DMS153 treated with DMSO at 0.1 percent for 48 hours (cell line): ENCODE data around the gene IKZF1.

Source experiments
- DNase-seq: peaks from one replicate; lab custom pipeline; 2025; ENCODE audit not compliant: unreplicated experiment; lab: John Stamatoyannopoulos, UW

IKZF1 gene

GRCh38 chr7:50282813-50283605 lies 21.5 kb upstream of the IKZF1 start:
- no peak for DNase-seq

GRCh38 chr7:50283731-50284130 lies 20.8 kb upstream of the IKZF1 start:
- no peak for DNase-seq

- DNase-seq, result no peak
These were observed 20.2 kb upstream of the IKZF1 start for GRCh38 chr7:50284296-50284695.

DNA sequence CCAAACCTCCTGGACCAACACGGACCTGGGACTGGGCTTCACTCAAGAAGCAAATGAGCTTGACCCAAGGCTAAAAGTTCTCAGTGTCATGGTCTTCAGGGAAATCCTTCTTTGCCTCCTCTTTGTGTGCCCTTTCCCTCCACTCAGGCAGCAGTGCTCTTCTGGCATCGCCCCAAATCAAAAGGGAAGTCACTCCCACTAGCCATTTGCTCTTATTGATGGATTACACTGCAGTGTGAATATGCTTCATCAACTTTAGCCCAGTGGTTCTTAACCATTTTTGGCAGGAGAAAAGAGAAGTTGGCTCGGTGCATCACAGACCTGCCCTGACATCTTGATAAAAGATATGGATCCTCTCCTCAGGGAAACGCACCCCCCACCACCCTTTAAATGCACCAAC lies 19.2 kb upstream of the IKZF1 start:
- DNase-seq, result no peak

DNA sequence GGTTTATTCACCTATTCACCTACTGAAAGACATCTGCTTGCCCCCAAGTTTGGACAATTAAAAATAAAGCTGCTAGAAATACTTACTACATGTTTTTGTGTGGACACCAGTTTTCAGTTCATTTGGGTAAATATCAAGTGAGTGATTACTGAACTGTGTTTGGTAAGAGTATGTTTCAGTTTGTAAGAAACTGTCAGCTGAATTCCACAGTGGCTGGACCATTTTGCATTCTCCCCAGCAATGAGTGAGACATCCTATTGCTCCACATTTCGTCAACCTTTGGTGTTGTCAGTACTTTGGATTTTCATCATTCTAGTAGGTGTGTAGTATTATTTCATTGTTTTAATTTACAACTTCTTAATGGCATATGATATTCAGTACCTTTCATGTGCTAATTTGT lies 17.4 kb upstream of the IKZF1 start:
- DNase-seq, result no peak

DNA sequence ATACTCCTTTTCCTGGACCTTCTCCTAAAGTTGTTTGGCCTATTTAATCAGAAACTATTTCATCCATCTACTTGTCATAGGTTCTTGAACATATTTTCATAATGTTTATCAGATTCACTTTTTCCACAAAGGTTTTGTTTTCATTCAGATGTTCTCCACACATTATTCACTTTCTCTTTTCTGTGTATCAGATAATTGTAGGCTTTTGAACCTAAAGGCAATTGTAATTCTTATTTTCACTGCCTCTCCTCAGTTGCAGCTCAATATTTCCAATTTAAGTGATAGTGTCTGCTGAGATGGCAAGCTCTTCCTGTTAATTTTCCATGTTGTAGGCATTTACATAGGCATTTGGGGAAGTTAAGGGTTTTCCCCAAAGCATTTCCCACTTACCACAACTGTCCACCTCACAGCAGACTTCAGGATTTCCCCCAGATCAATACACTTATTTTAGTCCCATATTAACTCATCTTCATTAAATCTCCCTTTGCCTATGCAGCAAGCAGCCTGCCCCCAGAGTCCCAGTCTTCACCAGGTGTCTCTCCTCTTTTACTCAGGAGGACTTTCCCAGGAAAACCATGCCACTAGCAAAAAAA lies 12.3 kb upstream of the IKZF1 start:
- DNase-seq, result no peak

DNA sequence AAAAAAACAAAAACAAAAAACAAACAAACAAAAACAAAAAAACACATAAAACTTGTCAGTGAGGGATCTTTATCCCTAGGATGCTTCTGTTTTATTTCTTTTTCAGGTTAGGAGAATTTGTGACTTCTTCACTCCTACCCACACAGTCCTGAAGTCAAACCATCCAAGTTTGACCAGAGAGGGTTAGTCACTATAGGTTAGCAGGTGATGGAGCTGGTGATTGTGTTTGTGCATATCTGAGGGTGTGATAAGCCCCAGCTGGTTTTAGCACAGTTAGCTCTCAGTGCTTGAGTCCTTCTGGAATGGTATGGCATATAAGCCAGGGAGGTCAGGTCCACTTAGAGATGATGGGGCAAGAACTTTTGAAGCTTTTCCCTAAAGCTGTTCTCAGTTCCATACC lies 11.8 kb upstream of the IKZF1 start:
- no peak for DNase-seq

GRCh38 chr7:50293509-50294179 lies 10.9 kb upstream of the IKZF1 start:
- DNase-seq, result no peak

DNA sequence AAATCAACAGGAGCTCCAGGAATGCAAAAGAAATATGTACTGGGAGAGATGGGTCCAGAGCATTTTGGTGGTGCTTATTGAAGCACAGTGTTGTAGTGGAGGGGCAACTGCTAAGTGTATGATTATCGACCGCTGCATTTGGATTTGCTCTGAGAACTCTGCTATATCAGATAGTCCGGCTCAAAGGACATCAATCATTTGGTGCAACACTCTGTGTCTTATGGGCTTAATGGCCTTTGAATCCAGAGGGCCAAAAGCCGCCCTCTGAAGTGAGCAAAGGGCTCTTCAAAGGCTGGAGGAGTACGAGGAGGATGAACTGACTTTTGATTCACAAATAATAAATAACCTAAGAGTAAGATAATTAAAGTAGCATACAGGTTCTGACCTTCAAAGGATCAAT lies 9.4 kb upstream of the IKZF1 start:
- no peak for DNase-seq

GRCh38 chr7:50296799-50297198 lies 7.7 kb upstream of the IKZF1 start:
- no peak for DNase-seq

DNA sequence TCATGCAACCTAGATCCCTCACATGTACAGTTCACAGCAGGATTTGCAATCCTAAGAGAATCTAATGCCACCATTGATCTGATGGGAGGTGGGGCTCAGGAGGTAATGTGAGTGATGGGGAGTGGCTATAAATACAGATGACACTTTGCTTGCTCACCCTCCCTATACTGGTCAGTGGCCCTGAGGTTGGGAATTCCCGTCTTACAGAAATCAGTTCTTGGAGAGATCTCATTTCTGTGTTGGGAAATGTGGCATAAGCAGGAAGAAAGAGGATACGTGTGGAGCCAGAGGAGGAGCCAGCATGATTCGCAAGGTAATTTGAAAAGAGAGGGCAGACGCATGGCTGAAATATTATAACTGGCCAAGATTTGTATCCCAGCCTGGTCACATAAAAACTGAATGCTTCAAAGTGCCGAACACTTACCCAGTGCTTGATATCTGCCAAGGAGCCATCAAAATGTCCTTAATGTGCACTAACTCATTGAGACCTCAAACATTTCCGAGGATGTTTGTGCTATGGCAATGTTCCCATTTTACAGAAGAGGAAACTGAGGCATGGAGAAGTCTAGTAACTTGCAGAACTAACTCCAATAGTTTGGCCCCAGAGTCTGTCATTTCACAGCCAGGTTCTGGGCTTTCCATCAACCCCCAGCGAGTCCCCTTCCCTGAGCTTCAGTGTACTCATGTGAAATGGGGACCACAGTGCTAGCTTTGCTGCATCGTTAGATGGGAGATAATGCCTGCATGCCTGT lies 5.5 kb upstream of the IKZF1 start:
- no peak for DNase-seq

DNA sequence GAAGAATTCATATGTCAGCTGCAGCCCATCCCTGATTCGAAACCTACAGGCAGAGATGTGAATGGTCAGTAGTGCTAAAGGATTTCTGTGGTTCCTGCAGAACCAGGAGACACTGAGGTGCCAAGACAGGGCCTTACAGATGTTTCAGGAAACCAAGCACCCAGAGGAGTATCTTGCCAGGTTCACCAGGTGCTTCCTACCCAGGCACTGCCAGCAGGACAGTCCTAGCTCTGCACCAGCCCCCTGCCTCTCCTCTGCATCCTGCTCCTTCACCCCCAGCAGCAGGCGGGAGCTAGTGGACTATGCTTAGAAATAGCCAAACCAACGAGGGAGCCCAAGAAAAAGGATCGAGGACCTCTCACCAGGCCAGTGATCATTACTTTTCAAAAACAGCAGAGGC lies 4.2 kb upstream of the IKZF1 start:
- DNase-seq, result no peak

DNA sequence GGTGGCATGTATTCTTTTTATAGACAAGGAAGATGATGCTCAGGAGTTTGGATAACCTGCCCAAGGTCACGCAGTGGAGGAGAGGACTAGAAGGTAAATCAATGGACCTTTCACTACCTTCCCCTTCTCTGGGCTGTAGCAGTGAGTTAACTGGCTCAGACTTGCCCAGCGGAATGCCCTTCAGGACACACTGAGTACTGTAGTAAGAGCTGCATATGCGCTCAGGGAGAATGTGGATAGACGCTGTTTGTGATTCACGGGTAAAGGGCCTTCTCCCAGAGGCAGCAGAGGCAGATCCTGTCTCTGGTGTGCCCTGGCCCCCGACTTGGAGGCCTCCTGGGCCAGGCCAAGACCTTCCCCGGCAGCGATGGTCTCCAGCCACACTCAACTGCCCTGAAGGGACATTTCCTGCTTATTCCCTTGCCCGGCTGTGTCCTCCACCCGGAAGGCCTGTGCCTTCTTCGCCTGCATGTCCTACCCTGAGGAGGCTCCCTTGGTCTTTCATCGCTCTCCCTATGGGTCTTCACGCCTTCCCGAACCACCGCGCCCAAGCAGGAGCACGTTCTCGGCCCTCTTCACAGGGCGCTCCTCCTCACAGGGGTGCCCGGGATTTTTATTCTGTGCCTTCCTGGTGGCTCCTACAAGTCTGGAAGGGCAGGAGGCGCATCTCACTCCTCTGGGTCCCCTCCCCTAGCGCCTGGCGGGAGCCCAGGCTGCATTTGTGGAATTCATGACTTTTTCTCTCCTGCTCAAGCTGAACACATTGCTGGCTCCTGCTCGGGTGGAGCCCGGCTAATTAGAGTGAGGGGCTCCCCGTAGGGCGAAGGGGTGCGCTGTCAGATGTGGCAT lies 1.8 kb upstream of the IKZF1 start:
- DNase-seq, result no peak

GRCh38 chr7:50303335-50304128 lies 984 bp upstream of the IKZF1 start:
- no peak for DNase-seq

DNA sequence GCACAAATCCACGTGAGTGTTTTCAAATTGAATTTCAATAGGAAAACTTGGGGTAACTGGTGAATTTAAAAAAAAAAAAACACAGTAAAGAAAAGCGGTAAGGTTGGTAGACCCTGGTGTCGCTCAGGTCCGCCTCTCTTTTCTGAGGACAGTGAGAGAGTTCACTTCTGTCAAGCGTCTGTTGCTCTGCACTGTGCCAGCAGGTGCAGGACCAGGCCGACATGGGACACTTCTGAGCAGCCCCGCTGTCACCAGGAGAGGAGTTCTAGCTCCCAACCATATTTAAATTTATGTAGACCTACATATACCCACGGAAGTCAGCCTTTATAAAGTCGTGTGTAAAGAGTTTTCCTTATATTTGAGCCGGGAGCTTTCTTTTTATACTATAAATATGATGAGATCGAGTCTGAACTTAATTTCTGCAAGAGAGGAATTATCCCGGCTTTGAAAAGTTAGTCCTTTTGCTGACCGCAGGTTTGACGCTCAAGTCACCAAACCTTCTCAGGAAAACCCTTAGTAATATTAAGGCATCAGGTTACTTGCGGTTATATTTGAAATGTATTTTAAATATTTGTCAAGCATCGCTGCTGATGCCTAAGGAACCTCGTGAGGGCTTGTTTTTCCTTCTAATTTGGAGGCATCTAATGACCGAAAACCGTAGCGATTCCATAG lies 531 bp downstream of the IKZF1 start:
- DNase-seq, result no peak

GRCh38 chr7:50305583-50306493 lies 1.3 kb downstream of the IKZF1 start:
- no peak for DNase-seq

DNA sequence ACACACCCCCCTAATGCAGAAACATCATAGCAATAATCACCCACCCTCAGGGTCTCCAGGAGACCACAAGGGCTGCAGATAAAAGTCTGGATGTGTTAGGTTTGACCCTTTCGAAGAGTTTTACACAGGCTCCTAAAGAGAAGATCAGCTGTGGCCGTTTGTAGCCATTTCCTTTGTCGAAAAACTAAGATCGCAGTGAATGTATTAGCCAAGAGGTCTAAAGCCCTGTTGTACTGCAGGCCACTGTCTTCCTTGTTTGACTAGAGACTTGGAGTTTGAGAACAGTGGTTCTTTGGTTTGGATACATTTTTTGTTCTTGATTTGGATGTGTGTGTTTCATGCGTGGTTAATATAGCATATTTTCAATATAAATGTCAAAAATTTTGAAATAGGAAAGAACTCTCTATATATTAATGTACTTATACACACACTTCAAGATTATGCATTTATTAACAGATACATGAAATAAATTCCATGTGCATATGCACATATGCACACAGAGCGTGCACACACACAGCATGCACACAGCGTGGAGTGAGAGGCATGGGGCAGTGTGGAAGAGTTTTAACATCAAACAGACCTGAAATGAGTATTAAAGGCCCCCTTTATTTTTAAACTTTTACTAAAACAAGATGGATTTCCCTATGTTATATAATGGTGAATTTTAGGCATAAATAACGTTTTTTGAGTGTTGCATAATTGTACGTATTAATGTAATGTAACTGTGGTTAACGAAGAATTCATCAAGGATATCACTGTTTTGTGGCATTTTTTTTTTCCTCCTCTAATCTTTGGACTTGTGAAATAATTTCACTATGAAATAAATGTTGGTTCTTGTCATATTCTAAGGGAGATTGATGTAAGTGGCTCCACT lies 2.2 kb downstream of the IKZF1 start:
- no peak for DNase-seq
